Measurements from ENCODE around the gene INVS. TPM values are rescaled to one million over a fixed set of nuclear protein-coding genes. Genes with fewer than 3 reads are reported as not detected.
A peak's percentile ranks its signal among the peaks of the same experiment; 100 is the strongest.
"Not testable (repeated sequence)": the region's sequence is repeated elsewhere in the genome, so short reads cannot be mapped to it uniquely, and the experiment has no call there.

The INVS gene, protein sequence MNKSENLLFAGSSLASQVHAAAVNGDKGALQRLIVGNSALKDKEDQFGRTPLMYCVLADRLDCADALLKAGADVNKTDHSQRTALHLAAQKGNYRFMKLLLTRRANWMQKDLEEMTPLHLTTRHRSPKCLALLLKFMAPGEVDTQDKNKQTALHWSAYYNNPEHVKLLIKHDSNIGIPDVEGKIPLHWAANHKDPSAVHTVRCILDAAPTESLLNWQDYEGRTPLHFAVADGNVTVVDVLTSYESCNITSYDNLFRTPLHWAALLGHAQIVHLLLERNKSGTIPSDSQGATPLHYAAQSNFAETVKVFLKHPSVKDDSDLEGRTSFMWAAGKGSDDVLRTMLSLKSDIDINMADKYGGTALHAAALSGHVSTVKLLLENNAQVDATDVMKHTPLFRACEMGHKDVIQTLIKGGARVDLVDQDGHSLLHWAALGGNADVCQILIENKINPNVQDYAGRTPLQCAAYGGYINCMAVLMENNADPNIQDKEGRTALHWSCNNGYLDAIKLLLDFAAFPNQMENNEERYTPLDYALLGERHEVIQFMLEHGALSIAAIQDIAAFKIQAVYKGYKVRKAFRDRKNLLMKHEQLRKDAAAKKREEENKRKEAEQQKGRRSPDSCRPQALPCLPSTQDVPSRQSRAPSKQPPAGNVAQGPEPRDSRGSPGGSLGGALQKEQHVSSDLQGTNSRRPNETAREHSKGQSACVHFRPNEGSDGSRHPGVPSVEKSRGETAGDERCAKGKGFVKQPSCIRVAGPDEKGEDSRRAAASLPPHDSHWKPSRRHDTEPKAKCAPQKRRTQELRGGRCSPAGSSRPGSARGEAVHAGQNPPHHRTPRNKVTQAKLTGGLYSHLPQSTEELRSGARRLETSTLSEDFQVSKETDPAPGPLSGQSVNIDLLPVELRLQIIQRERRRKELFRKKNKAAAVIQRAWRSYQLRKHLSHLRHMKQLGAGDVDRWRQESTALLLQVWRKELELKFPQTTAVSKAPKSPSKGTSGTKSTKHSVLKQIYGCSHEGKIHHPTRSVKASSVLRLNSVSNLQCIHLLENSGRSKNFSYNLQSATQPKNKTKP
- total RNA-seq: 29.1 TPM

DNA sequence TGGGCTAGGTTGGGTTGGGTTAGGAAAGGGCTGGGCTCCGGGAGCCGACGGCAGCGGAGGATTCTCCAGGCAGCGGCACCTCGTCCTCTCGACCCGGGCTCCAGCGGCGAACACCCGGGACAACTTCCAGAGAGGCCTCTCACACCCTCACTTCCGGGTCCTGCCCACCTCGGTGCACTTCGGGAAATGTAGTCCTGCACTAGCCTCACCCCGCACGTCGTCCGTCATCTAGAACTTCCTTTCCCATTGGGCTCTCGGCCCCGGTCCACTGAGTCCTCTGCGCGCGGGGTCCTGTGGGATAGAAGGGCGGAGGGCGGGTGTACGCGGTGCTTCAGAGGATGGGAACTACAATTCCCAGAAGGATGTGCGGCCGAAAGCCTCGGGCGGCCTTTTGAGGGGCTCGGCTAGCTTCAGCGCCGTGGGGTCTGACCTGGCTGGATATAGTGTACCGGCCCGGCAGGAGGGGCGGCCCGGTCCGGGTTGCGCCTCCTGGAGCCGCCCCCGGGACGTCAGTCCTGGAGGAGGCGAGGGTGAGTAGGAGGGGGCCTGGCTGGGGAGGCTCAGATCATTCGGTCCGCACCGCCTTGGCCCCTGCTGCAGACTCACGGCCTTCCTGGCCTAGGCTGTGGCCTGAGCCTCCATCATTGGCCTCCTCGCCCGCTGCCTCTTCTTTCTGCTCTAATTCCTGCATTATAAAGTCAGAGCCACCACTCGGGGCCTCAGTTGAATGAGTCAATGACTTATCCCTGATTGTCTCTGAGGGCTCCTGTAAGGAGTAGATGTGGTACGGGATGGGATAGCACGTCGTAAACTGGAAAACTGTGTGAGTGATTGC lies at the start of gene INVS, which contains the start of gene ERP44:
Gene INVS, plus strand, starts transcription at position 357 of the 835 bp plus-strand sequence. CDS start 5,279 bp downstream, outside the sequence.
Gene ERP44, minus strand, starts transcription at position 114 of the 835 bp plus-strand sequence. CDS start 160 bp downstream, outside the sequence.
- DNase-seq: peak; percentile 99

DNA sequence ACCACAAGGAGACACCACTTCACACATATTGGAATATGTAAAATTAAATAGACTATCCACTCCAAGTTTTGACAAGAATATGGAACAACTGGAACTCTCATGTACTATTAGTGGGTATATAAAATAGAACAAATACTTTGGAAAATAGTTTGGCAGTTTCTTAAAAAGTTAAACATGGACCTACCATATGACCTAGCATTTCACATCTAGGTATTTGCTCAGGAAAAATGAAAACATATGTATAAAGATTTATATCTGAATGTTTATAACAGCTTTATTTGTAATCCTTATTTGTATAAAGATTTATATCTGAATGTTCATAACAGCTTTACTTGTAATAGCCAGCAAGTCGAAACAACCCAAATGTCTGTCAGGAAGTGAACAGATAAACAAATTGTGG lies 49.5 kb upstream of the INVS start:
- no peak for DNase-seq

DNA sequence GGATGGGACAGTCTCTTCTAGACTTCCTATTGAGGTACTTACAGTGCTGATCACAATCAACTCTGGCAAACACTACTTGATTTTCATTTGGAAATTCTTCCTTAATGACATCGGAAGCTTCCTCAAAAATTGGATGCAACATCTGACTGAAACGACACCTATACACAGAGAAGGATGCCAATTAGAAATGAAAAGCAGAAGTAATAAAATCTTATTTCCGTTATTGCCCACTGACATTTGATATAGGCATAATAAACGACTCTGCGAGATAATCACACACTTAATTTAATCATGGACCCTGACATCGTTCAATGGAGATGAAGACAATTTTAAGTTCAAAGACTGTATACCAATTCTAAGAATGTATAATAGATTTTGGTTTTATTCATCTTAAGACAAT lies 46.7 kb upstream of the INVS start:
- no peak for DNase-seq

DNA sequence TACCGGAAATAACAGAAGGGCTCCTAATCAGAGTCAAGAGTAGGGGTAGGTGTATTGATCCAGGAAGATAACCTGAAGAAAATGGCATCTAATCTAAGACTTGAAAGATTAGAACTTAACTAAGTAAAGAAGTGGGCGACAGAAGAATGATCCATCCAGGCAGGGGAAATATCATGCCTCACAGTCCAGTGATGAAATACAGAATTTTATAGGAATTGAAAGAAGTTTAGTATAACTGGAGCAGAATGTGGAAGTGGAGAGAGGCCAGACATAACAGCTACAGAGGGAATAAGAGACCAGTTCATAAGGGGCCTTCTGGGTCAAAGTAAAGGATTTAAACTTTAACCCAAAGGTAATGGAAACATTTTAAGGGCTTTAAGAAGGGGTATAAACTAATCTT lies 42.5 kb upstream of the INVS start:
- DNase-seq: no peak

DNA sequence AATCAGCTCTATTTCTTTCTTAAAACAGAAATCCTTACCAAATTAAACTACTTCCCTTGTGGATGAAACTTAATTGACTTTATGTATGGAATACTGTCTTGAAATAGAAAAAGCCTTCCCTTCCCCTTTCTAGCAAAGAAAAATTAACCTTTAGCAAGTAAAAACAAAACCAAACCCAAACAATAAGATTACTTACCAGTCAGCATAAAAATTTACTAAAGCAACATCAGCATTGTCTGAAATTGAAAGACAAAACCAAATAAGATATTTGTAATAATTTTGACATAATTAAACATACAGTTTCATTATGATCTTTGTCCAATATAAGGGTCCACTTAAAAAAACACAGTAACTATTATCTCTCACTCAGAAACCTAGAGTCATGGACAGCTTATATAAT lies 41.4 kb upstream of the INVS start:
- DNase-seq: no peak

DNA sequence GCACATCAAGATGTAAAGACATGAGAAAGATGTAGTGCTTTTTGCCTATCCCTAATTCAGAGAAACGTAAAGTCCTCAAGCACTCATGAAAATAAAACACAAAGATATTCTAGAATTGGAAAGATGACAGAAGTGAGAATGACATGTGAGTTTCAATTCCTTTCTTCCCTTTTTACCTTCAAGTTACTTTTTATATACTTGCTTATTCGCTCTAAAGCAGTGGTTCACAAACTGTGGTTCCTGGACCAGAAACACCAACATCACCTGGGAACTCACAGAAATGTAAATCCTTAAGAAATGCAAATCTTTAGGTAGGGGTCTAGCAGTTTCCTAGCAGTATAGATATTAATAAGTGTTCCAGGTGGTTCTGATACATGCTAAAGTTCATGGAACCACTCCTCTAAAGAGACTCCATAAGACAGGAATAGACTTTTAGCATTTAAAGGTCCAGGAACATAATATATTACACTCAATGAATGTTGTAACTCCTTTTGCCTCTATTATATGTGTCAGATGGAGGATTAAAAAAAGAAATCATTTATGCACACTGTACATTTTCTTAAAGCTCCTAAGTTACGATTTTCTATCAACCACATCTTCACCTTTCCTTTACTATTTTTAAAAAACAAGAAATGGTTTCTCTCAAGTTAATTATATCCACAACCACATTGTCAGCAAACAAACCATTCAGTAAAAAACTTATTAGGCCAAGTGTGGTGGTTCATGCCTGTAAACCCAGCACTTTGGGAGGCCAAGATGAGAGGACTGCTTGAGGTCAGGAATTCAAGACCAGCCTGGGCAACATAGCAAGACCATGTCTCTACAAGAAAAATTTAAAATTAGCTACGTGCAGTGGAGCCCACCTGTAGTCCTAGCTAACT lies 40.1 kb upstream of the INVS start:
- no peak for DNase-seq

DNA sequence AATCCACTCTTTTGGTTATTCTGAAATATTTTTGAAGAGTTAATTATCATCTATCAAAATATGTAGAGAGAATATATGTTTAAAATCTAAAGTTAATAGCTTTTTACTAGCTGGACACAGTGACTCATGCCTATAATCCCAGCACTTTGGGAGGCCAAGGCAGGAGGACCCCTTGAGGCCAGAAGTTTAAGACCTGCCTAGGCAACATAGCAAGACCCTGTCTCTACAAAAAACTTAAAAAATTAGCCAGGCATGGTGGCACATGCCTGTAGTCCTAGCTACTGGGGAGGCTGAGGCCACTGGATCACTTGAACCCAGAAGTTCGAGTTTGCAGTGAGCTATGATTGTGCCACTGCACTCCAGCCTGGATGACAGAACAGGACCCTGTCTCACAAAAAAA lies 36.4 kb upstream of the INVS start:
- DNase-seq: not testable (repeated sequence)

DNA sequence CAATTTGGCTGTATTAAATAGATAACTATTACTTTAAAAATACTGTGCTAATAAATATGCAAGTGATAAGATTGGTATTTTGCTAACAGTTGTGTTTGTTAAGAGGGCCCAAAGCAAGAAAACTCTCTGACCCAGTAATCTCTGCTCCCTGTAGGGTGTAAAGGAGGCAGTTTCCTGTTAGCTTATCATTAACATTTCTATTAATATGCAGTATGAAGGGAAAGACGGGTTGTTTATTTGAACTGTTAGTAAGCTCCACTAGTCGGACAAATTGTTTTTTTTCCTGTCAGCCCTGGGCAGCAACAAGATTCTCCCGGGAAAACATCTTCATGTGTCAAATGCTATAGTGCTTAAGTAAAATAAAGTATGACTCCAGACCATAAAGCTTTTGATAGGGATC lies 35.9 kb upstream of the INVS start:
- DNase-seq: no peak

DNA sequence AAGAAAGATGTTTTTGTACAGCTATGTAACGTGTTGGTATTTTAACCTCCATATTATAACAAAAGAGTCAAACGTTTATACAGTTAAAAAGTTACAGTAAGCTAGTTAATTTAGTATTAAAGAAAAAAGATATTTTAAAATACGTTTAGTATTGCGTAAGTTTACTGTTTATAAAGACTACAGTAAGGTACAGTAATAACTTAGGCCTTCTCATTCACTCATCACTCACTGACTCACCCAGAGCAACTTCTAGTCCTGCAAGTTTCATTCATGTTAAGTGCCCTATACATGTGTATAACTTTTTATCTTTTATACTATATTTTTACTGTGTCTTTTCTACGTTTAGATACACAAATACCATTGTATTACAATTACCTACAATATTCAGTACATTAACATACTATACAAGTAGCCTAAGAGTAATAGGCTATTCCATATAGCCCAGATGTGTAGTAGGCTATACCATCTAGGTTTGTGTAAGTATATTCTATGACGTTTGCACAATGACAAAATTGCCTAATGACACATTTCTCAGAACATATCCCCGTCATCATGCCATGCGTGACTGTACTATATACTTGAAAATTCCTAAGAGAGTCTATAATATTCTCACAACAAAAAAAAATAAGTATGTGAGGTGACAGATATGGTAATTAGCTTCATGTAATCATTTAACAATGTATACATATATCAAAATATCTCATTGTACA lies 34.0 kb upstream of the INVS start:
- DNase-seq: no peak

DNA sequence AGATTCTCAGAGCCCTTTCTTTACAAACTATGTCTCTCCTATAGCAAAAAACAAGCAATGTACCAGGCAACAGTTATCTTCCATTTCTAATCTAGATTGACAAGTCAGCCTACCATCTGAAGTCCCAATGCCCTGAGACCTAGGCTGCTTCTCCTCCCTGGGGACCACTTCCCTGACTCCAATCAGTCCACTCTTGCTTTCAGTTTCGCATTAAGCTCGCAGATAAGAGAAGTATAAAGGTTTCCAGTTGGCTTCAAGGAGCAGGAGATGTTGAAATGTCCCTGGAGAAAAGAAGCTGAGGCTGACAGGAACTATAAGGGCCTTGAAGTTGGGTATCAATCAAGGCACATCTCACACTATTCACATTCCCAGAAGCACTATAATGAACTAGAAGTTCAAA lies 32.5 kb upstream of the INVS start:
- DNase-seq: no peak

DNA sequence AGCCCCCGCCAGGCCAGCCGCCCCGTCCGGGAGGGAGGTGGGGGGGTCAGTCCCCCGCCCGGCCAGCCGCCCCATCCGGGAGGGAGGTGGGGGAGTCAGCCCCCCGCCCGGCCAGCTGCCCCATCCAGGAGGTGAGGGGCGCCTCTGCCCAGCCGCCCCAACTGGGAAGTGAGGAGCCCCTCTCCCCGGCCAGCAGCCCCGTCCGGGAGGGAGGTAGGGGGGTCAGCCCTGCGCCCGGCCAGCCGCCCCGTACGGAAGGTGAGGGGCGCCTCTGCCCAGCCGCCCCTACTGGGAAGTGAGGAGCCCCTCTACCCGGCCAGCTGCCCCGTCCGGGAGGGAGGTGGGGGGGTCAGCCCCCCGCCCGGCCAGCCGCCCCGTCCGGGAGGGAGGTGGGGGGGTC lies 31.1 kb upstream of the INVS start:
- DNase-seq: not testable (repeated sequence)

DNA sequence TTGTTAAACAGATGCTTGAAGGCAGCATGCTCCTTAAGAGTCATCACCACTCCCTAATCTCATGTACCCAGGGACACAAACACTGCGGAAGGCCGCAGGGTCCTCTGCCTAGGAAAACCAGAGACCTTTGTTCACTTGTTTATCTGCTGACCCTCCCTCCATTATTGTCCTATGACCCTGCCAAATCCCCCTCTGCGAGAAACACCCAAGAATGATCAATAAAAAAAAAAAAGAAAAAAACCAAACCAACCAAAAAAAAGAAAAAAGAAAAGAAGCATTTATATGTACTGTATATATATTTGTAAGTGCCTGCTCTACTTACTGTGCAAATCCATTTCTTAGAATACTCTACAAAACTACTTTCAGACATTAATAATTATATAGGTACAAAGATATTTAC lies 30.0 kb upstream of the INVS start:
- DNase-seq: not testable (repeated sequence)

DNA sequence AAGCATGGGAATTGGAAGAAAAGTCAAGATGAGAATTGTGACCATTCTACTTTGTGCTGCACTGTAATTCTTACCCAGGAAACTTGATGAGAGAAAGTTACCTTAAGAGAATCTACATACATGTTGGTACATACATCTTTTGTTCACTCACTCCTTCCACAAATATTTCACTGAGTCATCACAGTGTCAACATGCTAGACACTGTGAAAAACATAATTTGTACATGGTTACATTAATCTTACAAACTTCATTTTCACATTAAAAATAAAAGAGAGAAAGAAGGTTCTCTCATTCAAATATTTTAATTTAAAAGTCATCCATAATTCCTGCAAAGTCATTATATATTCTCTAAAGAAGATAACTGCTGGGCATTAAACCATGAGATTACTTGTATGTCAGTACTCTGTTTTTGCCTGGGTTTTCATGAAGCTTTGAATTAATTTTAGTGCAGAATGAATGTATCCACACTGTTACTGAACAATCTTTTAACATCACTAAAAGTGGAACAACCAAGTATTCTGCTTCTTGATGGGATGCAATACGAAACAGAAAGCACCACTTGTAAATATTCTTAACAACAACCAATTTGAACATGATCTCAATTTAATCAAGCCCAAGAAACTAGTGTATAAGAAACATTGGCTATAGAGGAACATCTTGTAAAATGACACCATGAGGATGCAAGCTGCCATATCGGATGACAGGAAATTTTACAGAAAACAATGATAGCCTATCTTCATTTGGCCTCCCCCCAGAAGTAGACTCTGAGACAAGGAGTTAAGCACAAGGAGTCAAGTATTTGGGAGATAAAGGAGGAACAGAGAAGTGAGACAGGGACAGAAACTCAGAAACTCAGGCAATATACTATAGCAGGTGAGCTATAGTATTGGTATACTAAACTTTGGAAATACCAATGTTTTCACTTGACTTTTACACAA lies 28.7 kb upstream of the INVS start:
- DNase-seq: no peak

DNA sequence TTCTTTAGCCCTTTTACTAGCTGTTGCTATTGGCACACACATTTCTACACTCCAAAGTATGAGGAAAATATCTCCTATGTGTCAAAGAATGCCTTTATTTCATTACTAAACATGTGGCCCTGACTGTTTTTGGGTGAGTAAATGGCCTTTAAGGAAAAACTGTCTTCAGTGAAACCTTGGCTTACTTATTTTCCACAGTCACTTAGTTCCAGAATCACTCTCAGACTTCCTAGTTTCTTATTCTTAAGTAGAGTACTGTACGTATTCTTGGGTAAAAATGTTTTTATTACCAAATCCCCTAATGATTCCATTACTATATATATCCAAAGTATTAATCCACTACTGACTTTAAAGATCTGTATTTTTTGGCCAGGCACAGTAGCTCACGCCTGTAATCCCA lies 27.8 kb upstream of the INVS start:
- DNase-seq: peak; percentile 4

DNA sequence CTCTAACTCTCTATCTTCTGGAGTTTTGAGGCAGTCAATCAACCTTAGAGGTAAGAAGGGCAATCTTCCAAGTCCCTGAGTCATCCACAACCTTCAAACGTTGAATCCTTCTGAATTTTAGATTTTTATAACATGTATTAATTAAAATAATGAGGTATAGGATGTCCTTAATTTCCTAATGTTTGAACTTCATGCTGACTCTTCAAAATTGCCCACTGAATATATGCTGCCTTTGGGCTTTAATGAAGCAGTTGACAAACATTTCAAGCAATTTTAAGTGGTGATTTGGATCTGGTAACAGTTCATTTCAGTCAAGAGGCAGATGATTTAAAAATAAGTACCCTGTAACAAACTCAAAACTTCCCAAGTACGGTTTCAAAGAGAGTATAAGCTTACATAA lies 26.2 kb upstream of the INVS start:
- DNase-seq: no peak

DNA sequence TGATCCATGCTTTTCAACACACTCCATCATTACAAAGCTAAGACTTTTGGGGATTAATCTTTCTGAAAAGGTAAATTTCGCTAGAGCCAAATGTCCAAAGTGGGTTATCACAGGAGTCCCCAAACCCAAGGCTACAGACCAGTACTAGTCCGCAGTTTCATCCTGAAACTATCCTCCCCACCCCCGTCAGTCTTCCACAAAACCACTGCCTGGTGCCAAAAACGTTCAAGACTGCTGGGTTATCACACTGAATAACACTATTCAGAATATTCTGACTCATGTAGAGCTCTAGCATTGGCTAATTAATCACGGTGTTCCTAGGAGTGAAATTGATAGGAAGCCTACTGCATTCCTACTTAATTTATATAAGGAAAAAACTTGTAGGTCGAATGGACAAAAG lies 24.9 kb upstream of the INVS start:
- no peak for DNase-seq

DNA sequence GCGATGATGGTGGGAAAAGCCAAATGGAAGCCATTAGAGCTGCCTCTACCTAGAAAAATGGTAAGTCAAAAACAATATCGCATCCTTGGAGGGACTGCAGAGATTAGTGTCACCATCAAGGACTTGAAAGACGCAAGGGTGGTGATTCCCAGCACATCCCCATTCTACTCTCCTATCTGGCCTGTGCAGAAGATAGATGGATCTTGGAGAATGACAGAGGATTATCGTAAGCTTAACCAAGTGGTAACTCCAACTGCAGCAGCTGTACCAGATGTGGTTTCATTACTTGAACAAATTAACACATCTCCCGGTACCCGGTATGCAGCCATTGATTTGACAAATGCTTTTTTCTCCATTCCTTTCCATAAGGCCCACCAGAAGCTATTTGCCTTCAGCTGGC lies 24.1 kb upstream of the INVS start:
- DNase-seq: no peak

DNA sequence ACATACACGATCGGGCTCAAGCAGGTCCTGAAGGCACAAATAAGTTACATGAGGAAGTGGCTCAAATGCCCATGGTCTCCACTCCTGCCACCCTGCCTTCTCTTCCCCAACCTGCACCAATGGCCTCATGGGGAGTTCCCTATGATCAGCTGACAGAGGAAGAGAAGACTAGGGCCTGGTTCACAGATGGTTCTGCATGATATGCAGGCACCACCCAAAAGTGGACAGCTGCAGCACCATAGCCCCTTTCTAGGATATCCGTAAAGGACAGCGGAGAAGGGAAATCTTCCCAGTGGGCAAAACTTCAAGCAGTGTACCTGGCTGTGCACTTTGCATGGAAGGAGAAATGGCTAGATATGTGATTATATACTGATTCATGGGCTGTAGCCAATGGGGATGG lies 22.8 kb upstream of the INVS start:
- not testable (repeated sequence) for DNase-seq

DNA sequence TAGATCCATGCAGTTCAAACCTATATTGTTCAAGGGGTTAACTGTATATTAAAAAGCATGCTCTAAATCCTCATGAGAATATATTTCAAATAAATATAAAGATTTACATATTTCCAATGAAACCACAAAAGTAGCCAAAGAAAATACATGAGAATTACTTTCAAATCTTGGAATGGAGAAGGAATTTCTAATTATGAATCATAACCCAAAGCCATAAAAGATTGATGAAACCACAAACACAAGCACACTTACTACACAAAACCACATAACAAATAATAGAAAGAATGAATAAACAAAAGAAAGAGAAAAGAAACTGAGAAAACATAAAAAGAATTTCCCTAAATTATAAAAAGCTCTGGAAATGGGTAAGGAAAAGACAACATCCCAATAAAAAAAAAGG lies 16.3 kb upstream of the INVS start:
- no peak for DNase-seq
